H1 (cell line): ENCODE measurements around the gene PDZD4. TPM values are rescaled to one million over a fixed set of nuclear protein-coding genes. Genes with fewer than 3 reads are reported as not detected.

ENCODE experiments used
- CTCF ChIA-PET: fragments of 300-600 bp; sonication (Branson Sonifier 250); formaldehyde crosslinking; loops from one replicate; lab custom pipeline; 2021; ENCODE audit not compliant: partially characterized antibody; lab: Charles Lee
- POLR2A ChIA-PET: fragments of 300-600 bp; sonication (Branson Sonifier 250); formaldehyde crosslinking; loops from one replicate; lab custom pipeline; 2021; ENCODE audit warnings: inconsistent platforms; ENCODE audit not compliant: partially characterized antibody; lab: Charles Lee
- DNase-seq, 2 experiments: peaks; one replicate each; pipeline versions ENCODE4 v3.0.0 to v3.0.0-alpha.2; 2010 to 2022; ENCODE audit warnings: low spot score in 2 of 2, low read depth in 1 of 2, mixed read lengths in 1 of 2
- FAIRE-seq: peaks from 2 replicates; lab custom pipeline; 2011; peaks lifted over from hg19 to GRCh38; lab: Jason Lieb, UNC
- H2AFZ ChIP-seq: 2 replicates; pipeline ENCODE4 v1.8.1; 2012; ENCODE audit warnings: low read length, inconsistent platforms
- H2AK5ac ChIP-seq: 2 replicates; pipeline ENCODE4 v1.6.1; 2013; ENCODE audit warnings: low read depth, low read length
- H2BK120ac ChIP-seq: replicated peaks from 2 replicates; pipeline ENCODE3; 2013; ENCODE audit warnings: low read depth, low read length, inconsistent platforms
- H2BK12ac ChIP-seq: 2 replicates; pipeline ENCODE4 v1.6.1; 2013; ENCODE audit warnings: low read depth, low read length
- H2BK15ac ChIP-seq: 2 replicates; pipeline ENCODE4 v1.6.1; 2013; ENCODE audit warnings: low read length
- H2BK20ac ChIP-seq: 2 replicates; pipeline ENCODE4 v1.6.1; 2013; ENCODE audit warnings: low read length
- H2BK5ac ChIP-seq: 2 replicates; pipeline ENCODE4 v1.6.1; 2013; ENCODE audit warnings: low read depth, low read length
- H3K14ac ChIP-seq: 2 replicates; pipeline ENCODE4 v1.6.1; 2013; ENCODE audit warnings: inconsistent platforms; ENCODE audit not compliant: insufficient read length
- H3K18ac ChIP-seq: 2 replicates; pipeline ENCODE4 v1.6.1; 2013; ENCODE audit warnings: low read length; ENCODE audit errors: extremely low read depth
- H3K23ac ChIP-seq: 2 replicates; pipeline ENCODE4 v1.6.1; 2013; ENCODE audit warnings: inconsistent platforms; ENCODE audit not compliant: insufficient read length
- H3K23me2 ChIP-seq: 2 replicates; pipeline ENCODE4 v1.6.1; 2013; ENCODE audit warnings: low read depth, low read length
- H3K27ac ChIP-seq: 2 replicates; pipeline ENCODE4 v1.6.1; 2011; ENCODE audit warnings: low read depth, low read length, inconsistent platforms
- H3K27me3 ChIP-seq, 4 experiments: replicated peaks in 1 of 4; 1 replicate in 1 of 4; 2 replicates in 3 of 4; pipeline versions ENCODE4 v1.6.1 to v1.8.1; 2011 to 2013; ENCODE audit warnings: low read length in 3 of 4, mild to moderate bottlenecking in 3 of 4, inconsistent platforms in 2 of 4, mixed read lengths in 2 of 4, moderate library complexity in 1 of 4; ENCODE audit not compliant: control insufficient read depth in 3 of 4, insufficient read depth in 3 of 4; ENCODE audit errors: extremely low read depth in 1 of 4
- H3K36me3 ChIP-seq, 4 experiments: 2 replicates each; pipeline versions ENCODE4 v1.6.1 to v1.8.1; 2011 to 2013; ENCODE audit warnings: mild to moderate bottlenecking in 4 of 4, low read length in 3 of 4, moderate library complexity in 2 of 4, control low read depth in 1 of 4, inconsistent platforms in 1 of 4; ENCODE audit not compliant: insufficient read depth in 4 of 4, control insufficient read depth in 2 of 4
- H3K4ac ChIP-seq: replicated peaks from 2 replicates; pipeline ENCODE3; 2013; ENCODE audit warnings: low read length, low read depth, mixed read lengths, inconsistent platforms; ENCODE audit not compliant: insufficient read length
- H3K4me1 ChIP-seq, 4 experiments: replicated peaks in 1 of 4; 1 replicate in 1 of 4; 2 replicates in 3 of 4; pipeline versions ENCODE4 v1.6.1 to v1.8.1; 2011 to 2013; ENCODE audit warnings: low read length in 3 of 4, inconsistent platforms in 2 of 4, mixed read lengths in 1 of 4; ENCODE audit not compliant: insufficient read depth in 4 of 4, control insufficient read depth in 3 of 4
- H3K4me2 ChIP-seq, 2 experiments: 2 replicates each; pipeline versions ENCODE4 v1.6.1 to v1.8.1; 2011 to 2013; ENCODE audit warnings: low read depth in 2 of 2, low read length in 2 of 2, control low read depth in 1 of 2, inconsistent platforms in 1 of 2, mild to moderate bottlenecking in 1 of 2; ENCODE audit not compliant: insufficient read depth in 1 of 2
- H3K4me3 ChIP-seq, 4 experiments: fragments of 200-600, 300-600 bp in 1 of 4; sonication (generic), shearing (Covaris generic), sonication (Bioruptor Twin) in 1 of 4; 2 replicates each; pipeline versions ENCODE4 v1.5.1 to v1.8.1; 2011 to 2016; ENCODE audit warnings: low read length in 4 of 4, low read depth in 3 of 4, control low read depth in 2 of 4, inconsistent platforms in 2 of 4, mild to moderate bottlenecking in 2 of 4, mixed read lengths in 1 of 4, moderate library complexity in 1 of 4; ENCODE audit not compliant: insufficient read depth in 2 of 4; ENCODE audit errors: extremely low read depth in 1 of 4
- H3K56ac ChIP-seq: replicated peaks from 2 replicates; pipeline ENCODE3; 2013; ENCODE audit warnings: low read depth, mild to moderate bottlenecking, mixed read lengths, low read length, inconsistent platforms; ENCODE audit not compliant: insufficient read length
- H3K79me1 ChIP-seq: 2 replicates; pipeline ENCODE4 v1.6.1; 2013; ENCODE audit warnings: low read depth, low read length, control low read depth
- H3K79me2 ChIP-seq, 2 experiments: 2 replicates each; pipeline versions ENCODE4 v1.6.1 to v1.8.1; 2012 to 2013; ENCODE audit warnings: low read length in 2 of 2, mild to moderate bottlenecking in 2 of 2, inconsistent platforms in 1 of 2; ENCODE audit not compliant: insufficient read depth in 2 of 2, control insufficient read depth in 1 of 2
- H3K9ac ChIP-seq, 4 experiments: replicated peaks in 1 of 4; 1 replicate in 1 of 4; 2 replicates in 3 of 4; pipeline versions ENCODE4 v1.6.1 to v1.8.1; 2011 to 2013; ENCODE audit warnings: low read depth in 3 of 4, low read length in 3 of 4, control low read depth in 2 of 4, mild to moderate bottlenecking in 2 of 4, moderate library complexity in 2 of 4, inconsistent platforms in 1 of 4; ENCODE audit errors: extremely low read depth in 1 of 4
- H3K9me3 ChIP-seq, 2 experiments: 2 replicates each; pipeline versions ENCODE4 v1.6.1 to v1.8.1; 2012 to 2013; ENCODE audit warnings: mild to moderate bottlenecking in 2 of 2, moderate library complexity in 2 of 2, control low read depth in 1 of 2, inconsistent platforms in 1 of 2, low read depth in 1 of 2, low read length in 1 of 2, mixed read lengths in 1 of 2; ENCODE audit not compliant: insufficient read depth in 2 of 2
- H4K20me1 ChIP-seq, 2 experiments: replicated peaks in 1 of 2; 2 replicates each; pipeline versions ENCODE3 to v1.8.1; 2011 to 2013; ENCODE audit warnings: inconsistent platforms in 2 of 2, low read length in 2 of 2, mild to moderate bottlenecking in 1 of 2; ENCODE audit not compliant: insufficient read depth in 2 of 2, control insufficient read depth in 1 of 2
- H4K5ac ChIP-seq: 2 replicates; pipeline ENCODE4 v1.6.1; 2013; ENCODE audit warnings: low read length, low read depth, mixed read lengths, inconsistent platforms; ENCODE audit not compliant: insufficient read length
- H4K8ac ChIP-seq: 2 replicates; pipeline ENCODE4 v1.8.0; 2013; ENCODE audit warnings: mild to moderate bottlenecking, moderate library complexity, low read length, inconsistent platforms; ENCODE audit not compliant: insufficient read depth; ENCODE audit errors: extremely low read depth
- H4K91ac ChIP-seq: replicated peaks from 2 replicates; pipeline ENCODE3; 2013; ENCODE audit warnings: low read length, mixed read lengths, inconsistent platforms; ENCODE audit not compliant: insufficient read length
- ASH2L ChIP-seq: fragments of 200-600, 300-600 bp; sonication (generic); IDR thresholded peaks from one replicate; pipeline ENCODE4 v1.7.1; 2017; ENCODE audit warnings: low read length
- CTBP2 ChIP-seq: IDR thresholded peaks from 2 replicates; pipeline ENCODE4 v1.7.0; 2011; ENCODE audit warnings: borderline replicate concordance, mild to moderate bottlenecking, moderate library complexity, mixed read lengths, low read length; ENCODE audit not compliant: insufficient read depth, insufficient read length
- E2F6 ChIP-seq: IDR thresholded peaks from 2 replicates; pipeline ENCODE4 v1.6.1; 2012; ENCODE audit warnings: inconsistent platforms
- FOSL1 ChIP-seq: IDR thresholded peaks from 2 replicates; pipeline ENCODE4 v1.6.1; 2011; ENCODE audit warnings: mild to moderate bottlenecking, low read depth, low read length, moderate library complexity; ENCODE audit not compliant: insufficient read depth
- GTF2F1 ChIP-seq: IDR thresholded peaks from 2 replicates; pipeline ENCODE4 v1.6.1; 2012; ENCODE audit warnings: low read depth, low read length, improper control_type of control experiment, borderline replicate concordance
- HDAC2 ChIP-seq, 2 experiments: fragments of 300-600 bp in 1 of 2; sonication (generic) in 1 of 2; IDR thresholded peaks; 2 replicates each; pipeline ENCODE4 v1.6.1; 2011 to 2012; ENCODE audit warnings: low read depth in 2 of 2, low read length in 2 of 2, mild to moderate bottlenecking in 2 of 2, moderate library complexity in 2 of 2, borderline replicate concordance in 1 of 2, inconsistent platforms in 1 of 2
- JUN ChIP-seq: IDR thresholded peaks from 2 replicates; pipeline ENCODE4 v1.6.1; 2011; ENCODE audit warnings: low read depth, mild to moderate bottlenecking, improper control_type of control experiment, low read length
- KDM1A ChIP-seq: fragments of 200-600, 300-600 bp; sonication (generic); IDR thresholded peaks from 2 replicates; pipeline ENCODE4 v1.7.1; 2016; ENCODE audit warnings: mild to moderate bottlenecking, low read length, borderline replicate concordance
- MAFK ChIP-seq: IDR thresholded peaks from 2 replicates; pipeline ENCODE4 v1.6.1; 2012; ENCODE audit warnings: low read depth, mild to moderate bottlenecking, improper control_type of control experiment, low read length
- RFX5 ChIP-seq: IDR thresholded peaks from 2 replicates; pipeline ENCODE4 v1.6.1; 2011; ENCODE audit warnings: low read depth, low read length, improper control_type of control experiment, borderline replicate concordance
- SP4 ChIP-seq: IDR thresholded peaks from 2 replicates; pipeline ENCODE4 v1.6.1; 2012; ENCODE audit warnings: low read length, inconsistent platforms
- SRF ChIP-seq: IDR thresholded peaks from 2 replicates; pipeline ENCODE4 v1.6.1; 2011; ENCODE audit warnings: mild to moderate bottlenecking, low read depth, low read length, moderate library complexity
- TBP ChIP-seq: IDR thresholded peaks from 2 replicates; pipeline ENCODE4 v1.6.1; 2011; ENCODE audit warnings: low read depth, low read length, improper control_type of control experiment
- WGBS, 2 experiments: shearing (Covaris generic) in 1 of 2; methylation state at CpG; one replicate each; pipeline versions ENCODE4 v1.1.6 to v1.1.7; 2013 to 2015; ENCODE audit warnings: low lambda C conversion rate in 2 of 2, mixed read lengths in 2 of 2, inconsistent platforms in 1 of 2, low coverage in 1 of 2, missing lambda C conversion rate in 1 of 2; ENCODE audit not compliant: insufficient replicate concordance in 2 of 2, insufficient coverage in 1 of 2, insufficient read length in 1 of 2; ENCODE audit errors: extremely low coverage in 1 of 2, missing lambda C conversion rate in 1 of 2; 5-methylcytosine and 5-hydroxymethylcytosine counted together
- polyA plus RNA-seq, 7 experiments: library from polyadenylated mRNA; depleted of rRNA in 3 of 7; stranded (reverse) in 5 of 7; unstranded in 2 of 7; fragments of >200 nt in 5 of 7; fragments of 200-250 nt in 2 of 7; gene quantifications; 1 replicate in 5 of 7; 2 replicates in 1 of 7; 4 replicates in 1 of 7; pipeline versions ENCODE4 v1.2.1 to v1.2.3, GENCODE V29; 2011 to 2013; ENCODE audit warnings: missing spikeins in 2 of 7, mixed read lengths in 2 of 7
- total RNA-seq: library from RNA; stranded (reverse); fragmentation: NEBNext Ultra II Directional; extraction: Animal tissue kit (Norgen Biotek cat#: 25700); gene quantifications from 2 replicates; pipeline ENCODE4 v1.2.1, GENCODE V29; 2021

PDZD4 gene
- total and polyA plus RNA-seq, 2 of the 8 experiments (the other 6 are each of a cell fraction or from before 2014, with no cell fraction given) = 45.8 to 169 TPM

DNA sequence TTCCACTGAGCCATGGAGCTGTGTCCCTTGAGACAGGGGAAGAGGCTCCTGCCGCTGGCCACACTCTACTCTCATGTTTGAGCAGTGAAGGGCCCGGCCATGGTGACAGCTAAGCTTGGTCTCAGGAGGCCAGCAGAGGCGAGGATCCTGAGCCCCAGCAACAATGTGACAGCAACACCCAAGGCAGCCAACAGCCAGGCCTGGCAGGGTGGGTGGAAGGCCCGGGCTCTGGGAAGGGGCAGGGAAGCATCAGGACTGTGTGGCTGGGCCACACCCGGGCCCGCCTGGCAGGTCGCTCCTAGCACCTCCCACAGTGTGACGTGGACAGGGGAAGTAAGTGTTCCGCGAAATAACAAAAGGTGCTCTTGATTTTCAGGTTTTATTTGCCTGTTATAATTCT, 30.8 kb upstream of the PDZD4 start:
- H3K23me2 ChIP-seq = no peaks in the 10 kb centered on the region
- H2BK12ac ChIP-seq = no peak overlapping the region
- no peak overlapping the region for H3K14ac ChIP-seq
- H3K4me3 ChIP-seq = no peak overlapping the region
- H3K36me3 ChIP-seq = peaks cover 0 to 5% (median 0%) of the 10 kb centered on the region in 4 experiments; a peak in 1 of 8 replicates
- 100% methylated on average over 1 of the region's 10 CpGs; no CpG with 5 or more reads in 1 of the 2 experiments for WGBS, 2 experiments
- no peak overlapping the region for H4K8ac ChIP-seq
- no peak overlapping the region for H2BK20ac ChIP-seq
- no peaks in the 10 kb centered on the region for H3K79me2 ChIP-seq
- peaks cover 0 to 16% (median 0%) of the 10 kb centered on the region in 4 experiments; a peak in 3 of 7 replicates for H3K4me1 ChIP-seq
- no peak overlapping the region for H3K4me2 ChIP-seq
- no peak overlapping the region for H2BK5ac ChIP-seq
- no peak overlapping the region for H2AK5ac ChIP-seq
- no peak for DNase-seq
- no peaks in the 10 kb centered on the region; a peak in 1 of 7 replicates for H3K27me3 ChIP-seq
- no peak overlapping the region for H2BK15ac ChIP-seq
- H3K9me3 ChIP-seq = no peaks in the 10 kb centered on the region
- no peak overlapping the region for H3K23ac ChIP-seq
- no peak overlapping the region for H3K4ac ChIP-seq
- no peak overlapping the region for H4K91ac ChIP-seq
- no peak overlapping the region for H3K18ac ChIP-seq
- H2AFZ ChIP-seq = no peak overlapping the region
- H3K9ac ChIP-seq = no peak overlapping the region
- no peaks in the 10 kb centered on the region for H3K79me1 ChIP-seq
- H2BK120ac ChIP-seq = no peak overlapping the region
- ChIA-PET POLR2A (interaction anchor here (1.0 to 1.7 kb wide), 3 partner anchors 25 to 107 kb away, joined by 3 to 4 read pairs (median 3); partner anchors contain the start of genes IDH3G, L1CAM and SSR4), CTCF (interaction anchor here (1.0 kb wide), 1 partner anchor 23 kb away, joined by 3 read pairs; no protein-coding TSS in a partner anchor)
- FAIRE-seq = no peak
- no peak overlapping the region for H3K27ac ChIP-seq
- no peak overlapping the region for H3K56ac ChIP-seq
- no peak overlapping the region for H4K5ac ChIP-seq
- H4K20me1 ChIP-seq = no peaks in the 10 kb centered on the region
- no peak for TF ChIP-seq MAFK
- no peak for TF ChIP-seq HDAC2 (IDR thresholded peaks at IDR 0.05; ENCODE audit: borderline replicate concordance in 1 of 2, low read depth in 2 of 2, low read length in 2 of 2)
- TF ChIP-seq RFX5 = no peak
- TF ChIP-seq SRF = no peak
- no peak for TF ChIP-seq CTBP2
- TF ChIP-seq TBP = no peak
- no peak for TF ChIP-seq KDM1A
- no peak for TF ChIP-seq SP4
- no peak for TF ChIP-seq ASH2L
- no peak for TF ChIP-seq GTF2F1
- TF ChIP-seq JUN = no peak
- TF ChIP-seq E2F6 = no peak
- TF ChIP-seq FOSL1 = no peak
